ENCODE results near the gene RICTOR.

The RICTOR gene
- 69.3 to 349 (median 241) reads per million in 3 experiments for total RNA-seq

- DNase-seq = peak; percentile 87
These were observed at the start of gene RICTOR for GRCh38 chr5:39074017-39074814. RICTOR (minus strand) TSS chr5:39074399; CDS start chr5:39074377, 22 bp downstream.

GRCh38 chr5:39121922-39122321, 47.7 kb upstream of the RICTOR start:
- no peak for DNase-seq

- DNase-seq = no peak
These were observed 47.1 kb upstream of the RICTOR start for GRCh38 chr5:39121315-39121714.

GRCh38 chr5:39120052-39120420, 45.8 kb upstream of the RICTOR start:
- DNase-seq = no peak

GRCh38 chr5:39119404-39120051, 45.3 kb upstream of the RICTOR start:
- DNase-seq = no peak

- no peak for DNase-seq
These were observed 44.4 kb upstream of the RICTOR start for GRCh38 chr5:39118638-39119037.

GRCh38 chr5:39117401-39117800, 43.2 kb upstream of the RICTOR start:
- DNase-seq = no peak

- DNase-seq = no peak
These were observed 42.4 kb upstream of the RICTOR start for GRCh38 chr5:39116344-39117170.

GRCh38 chr5:39115644-39116343, 41.6 kb upstream of the RICTOR start:
- no peak for DNase-seq

- no peak for DNase-seq
These were observed 40.0 kb upstream of the RICTOR start for GRCh38 chr5:39114155-39114554.

GRCh38 chr5:39113354-39113953, 39.3 kb upstream of the RICTOR start:
- no peak for DNase-seq

GRCh38 chr5:39109606-39110005, 35.4 kb upstream of the RICTOR start:
- DNase-seq = no peak

GRCh38 chr5:39108987-39109386, 34.8 kb upstream of the RICTOR start:
- no peak for DNase-seq

GRCh38 chr5:39107350-39107749, 33.2 kb upstream of the RICTOR start:
- DNase-seq = no peak

GRCh38 chr5:39106322-39106721, 32.1 kb upstream of the RICTOR start:
- peak; percentile 9 for DNase-seq

GRCh38 chr5:39104221-39104620, 30.0 kb upstream of the RICTOR start:
- DNase-seq = no peak

GRCh38 chr5:39102684-39103155, 28.5 kb upstream of the RICTOR start:
- no peak for DNase-seq

- DNase-seq = no peak
These were observed 26.7 kb upstream of the RICTOR start for GRCh38 chr5:39100851-39101396.

GRCh38 chr5:39100301-39100850, 26.2 kb upstream of the RICTOR start:
- DNase-seq = no peak

- no peak for DNase-seq
These were observed 25.6 kb upstream of the RICTOR start for GRCh38 chr5:39099831-39100230.

- DNase-seq = no peak
These were observed 19.2 kb upstream of the RICTOR start for GRCh38 chr5:39093352-39093751.
